IPS-18a (cell line): ENCODE results near the gene MAP3K20.
"Not testable (repeated sequence)": the region's sequence is repeated elsewhere in the genome, so short reads cannot be mapped to it uniquely, and the experiment has no call there.

Source experiments
- H3K27ac ChIP-seq: one replicate; pipeline ENCODE4 v1.5.1; 2013; ENCODE audit warnings: low read length
- H3K27me3 ChIP-seq: one replicate; pipeline ENCODE4 v1.6.1; 2013; ENCODE audit warnings: mild to moderate bottlenecking, low read length; ENCODE audit not compliant: control insufficient read depth, insufficient read depth
- H3K36me3 ChIP-seq: one replicate; pipeline ENCODE4 v1.6.1; 2013; ENCODE audit warnings: low read depth, low read length; ENCODE audit not compliant: control insufficient read depth
- H3K4me1 ChIP-seq: one replicate; pipeline ENCODE4 v1.6.1; 2013; ENCODE audit warnings: low read depth, low read length; ENCODE audit not compliant: control insufficient read depth
- H3K4me3 ChIP-seq: one replicate; pipeline ENCODE4 v1.5.1; 2013; ENCODE audit warnings: low read length
- H3K9ac ChIP-seq: one replicate; pipeline ENCODE4 v1.6.1; 2013; ENCODE audit warnings: mild to moderate bottlenecking, low read length, moderate library complexity
- H3K9me3 ChIP-seq: one replicate; pipeline ENCODE4 v1.6.1; 2013; ENCODE audit warnings: low read depth, low read length; ENCODE audit not compliant: control insufficient read depth

Gene MAP3K20

DNA sequence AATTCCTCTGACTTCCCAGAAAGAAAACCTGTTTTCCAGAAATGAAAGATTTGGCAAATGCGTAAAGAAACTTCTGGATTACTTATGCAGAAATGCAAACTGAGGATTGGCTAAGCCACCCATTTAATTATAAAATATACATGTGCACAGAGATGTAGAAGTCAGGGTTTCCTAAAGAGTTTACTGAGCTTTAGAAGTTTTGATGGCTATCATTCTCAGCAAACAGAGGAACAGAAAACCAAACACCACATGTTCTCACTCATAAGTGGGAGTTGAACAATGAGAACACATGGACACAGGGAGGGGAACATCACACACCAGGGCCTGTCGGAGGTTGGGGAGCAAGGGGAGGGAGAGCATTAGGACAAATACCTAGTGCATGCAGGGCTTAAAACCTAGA, 37.4 kb upstream of the MAP3K20 start:
- H3K27me3 ChIP-seq, H3K4me3 ChIP-seq, H3K27ac ChIP-seq, H3K4me1 ChIP-seq, H3K36me3 ChIP-seq, H3K9ac ChIP-seq, H3K9me3 ChIP-seq: not testable (repeated sequence)

- no peak overlapping the region for H3K4me3 ChIP-seq
- H3K4me1 ChIP-seq, result no peaks in the 10 kb centered on the region
- no peaks in the 10 kb centered on the region for H3K9me3 ChIP-seq
- H3K9ac ChIP-seq, result no peak overlapping the region
- no peaks in the 10 kb centered on the region for H3K27me3 ChIP-seq
- no peak overlapping the region for H3K27ac ChIP-seq
- H3K36me3 ChIP-seq, result no peaks in the 10 kb centered on the region
Measured at GRCh38 chr2:173040729-173041128, 34.9 kb upstream of the MAP3K20 start.

GRCh38 chr2:173043476-173043875, 32.2 kb upstream of the MAP3K20 start:
- no peaks in the 10 kb centered on the region for H3K36me3 ChIP-seq
- H3K4me3 ChIP-seq, result no peak overlapping the region
- H3K9ac ChIP-seq, result no peak overlapping the region
- no peaks in the 10 kb centered on the region for H3K4me1 ChIP-seq
- no peak overlapping the region for H3K27ac ChIP-seq
- no peaks in the 10 kb centered on the region for H3K27me3 ChIP-seq
- no peaks in the 10 kb centered on the region for H3K9me3 ChIP-seq

DNA sequence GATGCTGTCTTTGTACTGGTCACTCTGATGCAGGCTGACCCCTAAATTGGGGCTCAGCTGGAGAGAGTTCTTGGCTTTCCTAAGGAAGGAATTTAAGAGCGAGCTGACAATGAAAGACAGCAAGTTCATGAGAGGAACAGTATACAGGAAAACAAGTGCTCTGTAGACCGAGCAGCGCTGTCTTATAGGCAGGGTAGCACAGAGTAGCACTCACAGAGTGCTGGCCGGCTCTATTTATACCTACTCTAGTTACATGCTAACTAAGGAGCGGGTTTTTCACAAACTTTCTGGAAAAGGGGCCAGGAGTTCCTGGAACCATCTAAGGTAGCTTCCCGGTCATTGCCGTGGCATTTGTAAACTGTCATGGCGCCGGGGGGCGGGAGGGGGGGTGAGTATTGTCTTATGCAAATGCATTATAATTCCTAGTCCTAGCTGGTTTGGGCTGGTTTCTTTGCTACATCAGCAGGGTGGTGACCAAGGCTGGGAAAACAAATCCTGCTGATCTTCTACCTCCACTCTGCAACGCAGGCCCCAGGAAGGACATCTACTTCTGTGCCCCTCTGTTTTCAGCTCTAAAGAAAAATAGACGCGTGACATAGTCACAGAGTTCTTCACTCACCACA, 31.6 kb upstream of the MAP3K20 start:
- no peak overlapping the region for H3K27ac ChIP-seq
- no peaks in the 10 kb centered on the region for H3K36me3 ChIP-seq
- no peaks in the 10 kb centered on the region for H3K27me3 ChIP-seq
- H3K9me3 ChIP-seq, result no peaks in the 10 kb centered on the region
- H3K4me1 ChIP-seq, result no peaks in the 10 kb centered on the region
- H3K9ac ChIP-seq, result no peak overlapping the region
- H3K4me3 ChIP-seq, result no peak overlapping the region

- no peaks in the 10 kb centered on the region for H3K9me3 ChIP-seq
- H3K36me3 ChIP-seq, result no peaks in the 10 kb centered on the region
- H3K4me3 ChIP-seq, result no peak overlapping the region
- no peaks in the 10 kb centered on the region for H3K4me1 ChIP-seq
- no peaks in the 10 kb centered on the region for H3K27me3 ChIP-seq
- H3K9ac ChIP-seq, result no peak overlapping the region
- no peak overlapping the region for H3K27ac ChIP-seq
Measured at GRCh38 chr2:173044686-173045085, 31.0 kb upstream of the MAP3K20 start.

- Histone ChIP-seq H3K9me3 (no peaks in the 10 kb centered on the region), H3K9ac (no peak overlapping the region), H3K4me3 (no peak overlapping the region), H3K4me1 (no peaks in the 10 kb centered on the region), H3K36me3 (no peaks in the 10 kb centered on the region), H3K27me3 (no peaks in the 10 kb centered on the region), H3K27ac (no peak overlapping the region)
Measured at GRCh38 chr2:173045181-173045580, 30.5 kb upstream of the MAP3K20 start.

DNA sequence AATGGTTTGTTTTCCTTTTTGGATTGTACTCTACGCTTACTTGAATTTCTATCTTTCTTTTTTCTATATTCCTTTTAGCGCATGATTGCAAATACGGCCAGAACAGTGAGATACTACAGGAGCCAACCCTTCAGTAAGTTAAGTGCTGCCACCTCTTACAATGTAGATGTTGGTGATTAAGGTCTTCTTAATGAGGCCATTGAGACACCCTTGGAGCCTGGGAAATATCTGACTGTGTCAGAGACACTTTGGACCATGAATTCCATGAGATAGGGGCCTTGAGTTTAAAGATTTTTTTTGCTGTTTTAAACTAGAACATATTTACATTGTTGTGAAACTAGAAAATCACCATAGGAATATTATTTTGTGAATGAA, 27.1 kb upstream of the MAP3K20 start:
- H3K27me3 ChIP-seq, result no peaks in the 10 kb centered on the region
- H3K4me3 ChIP-seq, result no peak overlapping the region
- H3K27ac ChIP-seq, result no peak overlapping the region
- no peak overlapping the region for H3K9ac ChIP-seq
- H3K36me3 ChIP-seq, result no peaks in the 10 kb centered on the region
- no peaks in the 10 kb centered on the region for H3K9me3 ChIP-seq
- no peaks in the 10 kb centered on the region for H3K4me1 ChIP-seq

DNA sequence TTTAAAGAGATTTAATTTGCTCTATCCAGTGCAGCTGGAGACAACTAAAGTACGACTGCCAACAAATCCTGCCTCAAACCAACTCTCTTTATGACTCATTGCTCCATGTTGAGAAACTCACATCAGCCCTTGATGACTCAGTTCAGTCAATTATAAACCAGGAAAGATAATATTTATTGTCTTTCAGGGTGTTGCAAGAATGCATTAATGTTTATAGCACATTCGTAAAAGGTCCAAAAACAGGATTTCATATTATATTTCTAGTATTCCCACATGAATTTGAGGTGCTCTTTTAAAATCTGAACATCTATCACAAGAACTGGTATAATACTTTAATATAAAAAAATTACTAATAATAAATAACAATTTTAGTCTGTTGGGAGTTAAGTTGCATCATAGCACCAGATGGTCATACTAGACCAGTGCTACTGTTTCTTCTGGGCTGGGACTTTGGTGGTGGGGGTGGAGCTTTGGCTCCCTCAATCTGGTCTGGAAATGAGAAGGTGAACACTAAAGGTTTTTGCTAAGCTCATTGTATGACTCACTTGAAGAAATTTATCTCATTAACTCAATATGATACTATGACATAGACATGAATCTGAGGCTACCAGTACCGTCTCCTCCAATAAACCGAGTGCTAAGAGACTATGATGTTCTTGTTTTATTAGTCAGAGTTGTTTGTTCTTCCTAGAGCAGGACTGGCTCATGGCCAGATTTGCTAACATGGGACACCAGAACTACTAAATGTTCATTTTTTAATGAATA, 26.6 kb upstream of the MAP3K20 start:
- no peaks in the 10 kb centered on the region for H3K36me3 ChIP-seq
- no peak overlapping the region for H3K27ac ChIP-seq
- H3K4me1 ChIP-seq, result no peaks in the 10 kb centered on the region
- no peaks in the 10 kb centered on the region for H3K9me3 ChIP-seq
- H3K9ac ChIP-seq, result no peak overlapping the region
- no peak overlapping the region for H3K4me3 ChIP-seq
- no peaks in the 10 kb centered on the region for H3K27me3 ChIP-seq

GRCh38 chr2:173049831-173050230, 25.8 kb upstream of the MAP3K20 start:
- Histone ChIP-seq H3K4me1 (no peaks in the 10 kb centered on the region), H3K36me3 (no peaks in the 10 kb centered on the region), H3K27me3 (no peaks in the 10 kb centered on the region), H3K4me3 (no peak overlapping the region), H3K9me3 (no peaks in the 10 kb centered on the region), H3K27ac (no peak overlapping the region), H3K9ac (no peak overlapping the region)

DNA sequence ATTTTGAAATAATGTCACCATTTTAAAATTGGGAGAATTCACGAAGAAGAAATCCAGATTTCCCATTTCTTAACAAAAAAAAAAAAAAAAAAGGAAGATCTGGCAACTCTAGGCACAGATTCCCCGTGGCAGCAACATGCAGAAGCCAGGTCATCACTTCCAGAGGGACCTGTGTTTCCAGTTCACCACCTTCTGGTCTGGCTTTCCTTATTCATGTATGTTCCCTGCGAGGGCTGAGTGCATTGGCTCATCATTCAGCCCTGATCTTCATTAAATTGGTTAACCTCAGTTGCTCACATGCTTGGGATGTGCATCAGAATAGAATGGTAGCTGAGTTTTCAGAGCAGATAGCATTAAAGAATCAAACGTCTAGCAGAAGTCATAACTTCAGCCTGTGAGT, 25.0 kb upstream of the MAP3K20 start:
- Histone ChIP-seq H3K4me3 (no peak overlapping the region), H3K9me3 (no peaks in the 10 kb centered on the region), H3K4me1 (no peaks in the 10 kb centered on the region), H3K27ac (no peak overlapping the region), H3K9ac (no peak overlapping the region), H3K27me3 (no peaks in the 10 kb centered on the region), H3K36me3 (no peaks in the 10 kb centered on the region)

GRCh38 chr2:173051463-173052215, 24.0 kb upstream of the MAP3K20 start:
- Histone ChIP-seq H3K9me3 (no peaks in the 10 kb centered on the region), H3K27me3 (no peaks in the 10 kb centered on the region), H3K27ac (no peak overlapping the region), H3K36me3 (no peaks in the 10 kb centered on the region), H3K9ac (no peak overlapping the region), H3K4me1 (no peaks in the 10 kb centered on the region), H3K4me3 (no peak overlapping the region)
